Measurements from ENCODE around the gene NAALADL2.
"Not testable (repeated sequence)": the region's sequence is repeated elsewhere in the genome, so short reads cannot be mapped to it uniquely, and the experiment has no call there.

Gene NAALADL2

GRCh38 chr3:175370426-175370825 is 511.3 kb downstream of the NAALADL2 start:
- not testable (repeated sequence) for DNase-seq (ENCODE audit: low read depth in 3 of 3)

- not testable (repeated sequence) for DNase-seq (ENCODE audit: low read depth in 3 of 3)
Observed at GRCh38 chr3:175371187-175371586, 512.1 kb downstream of the NAALADL2 start.

- DNase-seq (ENCODE audit: low read depth in 3 of 3), result no peak
Observed at GRCh38 chr3:175374705-175375104, 515.6 kb downstream of the NAALADL2 start.

GRCh38 chr3:175378348-175378747 is 519.2 kb downstream of the NAALADL2 start:
- DNase-seq (ENCODE audit: low read depth in 3 of 3), result no peak

- DNase-seq (ENCODE audit: low read depth in 3 of 3), result no peak
Observed at GRCh38 chr3:175381685-175382084, 522.6 kb downstream of the NAALADL2 start.

- no peak for DNase-seq (ENCODE audit: low read depth in 3 of 3)
Observed at GRCh38 chr3:175383371-175383770, 524.2 kb downstream of the NAALADL2 start.

GRCh38 chr3:175383813-175384212 is 524.7 kb downstream of the NAALADL2 start:
- no peak for DNase-seq (ENCODE audit: low read depth in 3 of 3)

- DNase-seq (ENCODE audit: low read depth in 3 of 3), result no peak
Observed at GRCh38 chr3:175384569-175384968, 525.4 kb downstream of the NAALADL2 start.

- DNase-seq (ENCODE audit: low read depth in 3 of 3), result no peak
Observed at GRCh38 chr3:175386630-175387029, 527.5 kb downstream of the NAALADL2 start.

GRCh38 chr3:175389560-175389959 is 530.4 kb downstream of the NAALADL2 start:
- DNase-seq (ENCODE audit: low read depth in 3 of 3), result no peak

GRCh38 chr3:175391601-175392000 is 532.5 kb downstream of the NAALADL2 start:
- DNase-seq (ENCODE audit: low read depth in 3 of 3), result no peak

GRCh38 chr3:175392653-175393052 is 533.5 kb downstream of the NAALADL2 start:
- no peak for DNase-seq (ENCODE audit: low read depth in 3 of 3)

GRCh38 chr3:175397372-175397771 is 538.2 kb downstream of the NAALADL2 start:
- DNase-seq (ENCODE audit: low read depth in 3 of 3), result no peak

- no peak for DNase-seq (ENCODE audit: low read depth in 3 of 3)
Observed at GRCh38 chr3:175398676-175399075, 539.5 kb downstream of the NAALADL2 start.

- no peak for DNase-seq (ENCODE audit: low read depth in 3 of 3)
Observed at GRCh38 chr3:175399156-175399840, 540.2 kb downstream of the NAALADL2 start.

GRCh38 chr3:175404027-175404426 is 544.9 kb downstream of the NAALADL2 start:
- no peak for DNase-seq (ENCODE audit: low read depth in 3 of 3)

GRCh38 chr3:175404621-175405020 is 545.5 kb downstream of the NAALADL2 start:
- DNase-seq (ENCODE audit: low read depth in 3 of 3), result no peak

- DNase-seq (ENCODE audit: low read depth in 3 of 3), result no peak
Observed at GRCh38 chr3:175410251-175410650, 551.1 kb downstream of the NAALADL2 start.

GRCh38 chr3:175411405-175411804 is 552.3 kb downstream of the NAALADL2 start:
- DNase-seq (ENCODE audit: low read depth in 3 of 3), result no peak

GRCh38 chr3:175411946-175412345 is 552.8 kb downstream of the NAALADL2 start:
- DNase-seq (ENCODE audit: low read depth in 3 of 3), result no peak

- no peak for DNase-seq (ENCODE audit: low read depth in 3 of 3)
Observed at GRCh38 chr3:175413926-175414325, 554.8 kb downstream of the NAALADL2 start.

- no peak for DNase-seq (ENCODE audit: low read depth in 3 of 3)
Observed at GRCh38 chr3:175416600-175416999, 557.5 kb downstream of the NAALADL2 start.

- DNase-seq (ENCODE audit: low read depth in 3 of 3), result no peak
Observed at GRCh38 chr3:175417426-175417825, 558.3 kb downstream of the NAALADL2 start.

- no peak for DNase-seq (ENCODE audit: low read depth in 3 of 3)
Observed at GRCh38 chr3:175421902-175422301, 562.8 kb downstream of the NAALADL2 start.

All from stimulated activated CD4-positive, alpha-beta T cell treated with anti-CD3 and anti-CD28 coated beads, TNF-alpha, amount 100 ng/mL, for 4 hours (primary cell).